Peyer's patch (tissue), 4 donors: ENCODE data around the gene THRAP3. TPM values are rescaled to one million over a fixed set of nuclear protein-coding genes. Genes with fewer than 3 reads are reported as not detected.

Source experiments
- DNase-seq, 3 donors: peaks; one replicate each; pipeline ENCODE4 v3.0.0-alpha.2; 2017 to 2019
- H3K27ac ChIP-seq, 4 donors: fragments of 200-600 bp; sonication (generic); one replicate each; pipeline ENCODE4 v1.5.1; 2016 to 2019
- H3K27me3 ChIP-seq, 2 donors: fragments of 200-600 bp; sonication (generic); one replicate each; pipeline ENCODE4 v1.5.1; 2019
- H3K36me3 ChIP-seq, 3 donors: fragments of 200-600 bp; sonication (generic); one replicate each; pipeline ENCODE4 v1.5.1; 2016 to 2019
- H3K4me1 ChIP-seq, 4 donors: fragments of 200-600 bp; sonication (generic); one replicate each; pipeline ENCODE4 v1.5.1; 2016 to 2019
- H3K4me3 ChIP-seq, 4 donors: fragments of 200-600 bp; sonication (generic); 1 replicate in 3 of 4; 2 replicates in 1 of 4; pipeline ENCODE4 v1.5.1; 2016 to 2019; ENCODE audit warnings: mild to moderate bottlenecking in 1 of 4
- H3K9me3 ChIP-seq, 4 donors: fragments of 200-600 bp; sonication (generic); one replicate each; pipeline ENCODE4 v1.5.1; 2016 to 2019; ENCODE audit warnings: mild to moderate bottlenecking in 1 of 4
- POLR2A ChIP-seq, 2 donors: fragments of 450-650 bp; IDR thresholded peaks; one replicate each; pipeline ENCODE4 v1.5.1; 2017; ENCODE audit warnings: antibody characterized with exemption in 2 of 2, mild to moderate bottlenecking in 2 of 2, moderate library complexity in 2 of 2
- small RNA-seq, 2 donors: library from RNA; depleted of rRNA; stranded (forward); fragments of <200 nt; gene quantifications; one replicate each; pipeline ENCODE3, GENCODE V24; 2016
- total RNA-seq, 4 donors: library from RNA; depleted of rRNA; stranded (reverse); fragments of >200 nt; gene quantifications; one replicate each; pipeline ENCODE4 v1.1.0, GENCODE V29; 2016
- TF ChIP-seq, protein P1 (sequence below), 6 experiments: fragments of 450-650 bp in 4 of 6; fragments of 200-600 bp in 2 of 6; sonication (generic) in 1 of 6; IDR thresholded peaks; one replicate each; pipeline ENCODE4 v1.5.1; 2017 to 2019; ENCODE audit warnings: antibody characterized with exemption in 6 of 6, mild to moderate bottlenecking in 3 of 6, moderate library complexity in 1 of 6

The THRAP3 gene
- total RNA-seq, 4 donors from 2014 or later, result 49.5 to 99.0 (median 64.4) TPM

DNA sequence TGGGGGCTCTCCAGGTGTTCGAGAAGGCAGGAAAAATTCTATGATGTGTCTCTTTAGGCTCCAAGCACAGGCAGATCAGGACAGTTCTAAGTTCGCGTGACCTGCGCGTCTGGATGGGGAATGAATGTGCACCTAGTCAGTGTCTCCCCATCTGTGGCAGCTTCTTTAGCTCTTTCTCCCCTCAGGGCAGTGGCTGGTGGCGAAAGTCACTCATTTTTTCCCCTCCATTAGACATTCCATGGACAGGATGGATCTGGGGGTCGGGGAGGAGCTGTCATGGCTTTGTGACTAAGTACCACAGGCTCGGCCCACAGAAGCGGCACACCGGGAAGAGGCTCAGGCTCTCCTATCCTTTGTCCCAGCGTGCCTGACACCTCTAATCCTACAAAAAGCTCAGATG lies 130.2 kb downstream of the THRAP3 start:
- no peak overlapping the region for H3K4me3 ChIP-seq
- no peak for DNase-seq
- H3K27me3 ChIP-seq, result no peaks in the 10 kb centered on the region
- TF ChIP-seq, protein P1, sequence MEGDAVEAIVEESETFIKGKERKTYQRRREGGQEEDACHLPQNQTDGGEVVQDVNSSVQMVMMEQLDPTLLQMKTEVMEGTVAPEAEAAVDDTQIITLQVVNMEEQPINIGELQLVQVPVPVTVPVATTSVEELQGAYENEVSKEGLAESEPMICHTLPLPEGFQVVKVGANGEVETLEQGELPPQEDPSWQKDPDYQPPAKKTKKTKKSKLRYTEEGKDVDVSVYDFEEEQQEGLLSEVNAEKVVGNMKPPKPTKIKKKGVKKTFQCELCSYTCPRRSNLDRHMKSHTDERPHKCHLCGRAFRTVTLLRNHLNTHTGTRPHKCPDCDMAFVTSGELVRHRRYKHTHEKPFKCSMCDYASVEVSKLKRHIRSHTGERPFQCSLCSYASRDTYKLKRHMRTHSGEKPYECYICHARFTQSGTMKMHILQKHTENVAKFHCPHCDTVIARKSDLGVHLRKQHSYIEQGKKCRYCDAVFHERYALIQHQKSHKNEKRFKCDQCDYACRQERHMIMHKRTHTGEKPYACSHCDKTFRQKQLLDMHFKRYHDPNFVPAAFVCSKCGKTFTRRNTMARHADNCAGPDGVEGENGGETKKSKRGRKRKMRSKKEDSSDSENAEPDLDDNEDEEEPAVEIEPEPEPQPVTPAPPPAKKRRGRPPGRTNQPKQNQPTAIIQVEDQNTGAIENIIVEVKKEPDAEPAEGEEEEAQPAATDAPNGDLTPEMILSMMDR (IDR thresholded peaks at IDR 0.05), result no peak
- no peak for TF ChIP-seq POLR2A (IDR thresholded peaks at IDR 0.05)
- H3K27ac ChIP-seq, result no peak overlapping the region
- H3K4me1 ChIP-seq, result peaks cover 0 to 17% (median 1%) of the 10 kb centered on the region in 4 donors
- H3K9me3 ChIP-seq, result no peaks in the 10 kb centered on the region
- H3K36me3 ChIP-seq, result peaks cover 0 to 66% (median 0%) of the 10 kb centered on the region in 3 donors

Small RNA genes within 50 kb of the gene (small RNA-seq; reads per million reads assigned to genes)
- gene RN7SL131P (0 reads per million in 2 donors), gene UBE2V2P4 (0 reads per million in 2 donors)

Other genes starting within 250 kb of the THRAP3 start
- gene TEKT2, start 140.3 kb upstream of the THRAP3 start, total RNA-seq, result not detected
- 10 to 100 TPM; 16.5 to 50.0 (median 30.8) TPM for gene ADPRS, start 135.6 kb upstream of the THRAP3 start, total RNA-seq
- gene COL8A2, start 99.2 kb upstream of the THRAP3 start, total RNA-seq, result 1 to 10 TPM in 3 of 4 donors, under 1 TPM in 1; 0.83 to 1.3 (median 1.1) TPM
- gene TRAPPC3, start 75.0 kb upstream of the THRAP3 start, total RNA-seq, result 100 to 1,000 TPM in 1 of 4 donors, 10 to 100 TPM in 3; 56.2 to 113 (median 73.7) TPM
- 10 to 100 TPM; 38.2 to 62.7 (median 46.4) TPM for gene MAP7D1, start 68.3 kb upstream of the THRAP3 start, total RNA-seq
- 10 to 100 TPM; 20.6 to 75.9 (median 24.8) TPM for gene SH3D21, start 81.9 kb downstream of the THRAP3 start, total RNA-seq
- gene EVA1B, start 99.2 kb downstream of the THRAP3 start, total RNA-seq, result 10 to 100 TPM in 2 of 4 donors, 1 to 10 TPM in 2; 4.4 to 19.0 (median 11.4) TPM
- 10 to 100 TPM; 14.0 to 30.2 (median 21.5) TPM for gene STK40, start 161.5 kb downstream of the THRAP3 start, total RNA-seq
- gene LSM10, start 173.5 kb downstream of the THRAP3 start, total RNA-seq, result 10 to 100 TPM; 25.5 to 42.9 (median 31.2) TPM
- 1 to 10 TPM in 3 of 4 donors, under 1 TPM in 1; 0.67 to 9.9 (median 3.2) TPM for gene OSCP1, start 226.0 kb downstream of the THRAP3 start, total RNA-seq
- gene MRPS15, start 239.9 kb downstream of the THRAP3 start, total RNA-seq, result 10 to 100 TPM; 44.2 to 74.3 (median 46.7) TPM